HL-60 (cell line): ENCODE results near the gene BTBD6.

ENCODE experiments used
- DNase-seq, 2 experiments: peaks; one replicate each; pipeline ENCODE4 v3.0.0-alpha.2; 2010 to 2020; ENCODE audit warnings: low read depth in 1 of 2, low spot score in 1 of 2
- H3K27ac ChIP-seq: fragments of 250-450 bp; sonication (Bioruptor Pico); replicated peaks from 2 replicates; pipeline ENCODE4 v1.5.1; 2020; ENCODE audit warnings: mild to moderate bottlenecking, moderate library complexity
- H3K27me3 ChIP-seq: fragments of 250-450 bp; sonication (Bioruptor Pico); 2 replicates; pipeline ENCODE4 v1.5.1; 2021; ENCODE audit warnings: mild to moderate bottlenecking, moderate library complexity; ENCODE audit not compliant: insufficient read depth, poor library complexity, severe bottlenecking
- H3K4me3 ChIP-seq: replicated peaks from 2 replicates; pipeline ENCODE4 v1.5.1; 2011; ENCODE audit warnings: mild to moderate bottlenecking, control low read depth, low read length; ENCODE audit not compliant: insufficient read depth
- GABPA ChIP-seq: IDR thresholded peaks from 2 replicates; pipeline ENCODE4 v1.6.1; 2012; ENCODE audit warnings: low read depth
- POLR2AphosphoS5 ChIP-seq: IDR thresholded peaks from 2 replicates; pipeline ENCODE4 v1.6.1; 2012; ENCODE audit warnings: low read depth
- SPI1 ChIP-seq: IDR thresholded peaks from 2 replicates; pipeline ENCODE4 v1.6.1; 2012; ENCODE audit warnings: low read depth, mild to moderate bottlenecking, borderline replicate concordance
- TF ChIP-seq, protein P1 (sequence below): IDR thresholded peaks from one replicate; pipeline ENCODE4 v1.5.1; 2011; ENCODE audit warnings: low read length, control low read depth, inconsistent platforms; ENCODE audit not compliant: insufficient read depth
- TF ChIP-seq, protein P2 (sequence below): IDR thresholded peaks from 2 replicates; pipeline ENCODE4 v1.6.1; 2012; ENCODE audit warnings: low read depth; ENCODE audit not compliant: insufficient replicate concordance

Gene BTBD6

GRCh38 chr14:105281371-105282097 is 33.2 kb downstream of the BTBD6 start:
- H3K4me3 ChIP-seq, result no peak overlapping the region
- no peaks in the 10 kb centered on the region for H3K27me3 ChIP-seq
- peak in 1 of 2 experiments; percentile 28 for DNase-seq
- no peak for TF ChIP-seq POLR2AphosphoS5
- TF ChIP-seq, protein P1, sequence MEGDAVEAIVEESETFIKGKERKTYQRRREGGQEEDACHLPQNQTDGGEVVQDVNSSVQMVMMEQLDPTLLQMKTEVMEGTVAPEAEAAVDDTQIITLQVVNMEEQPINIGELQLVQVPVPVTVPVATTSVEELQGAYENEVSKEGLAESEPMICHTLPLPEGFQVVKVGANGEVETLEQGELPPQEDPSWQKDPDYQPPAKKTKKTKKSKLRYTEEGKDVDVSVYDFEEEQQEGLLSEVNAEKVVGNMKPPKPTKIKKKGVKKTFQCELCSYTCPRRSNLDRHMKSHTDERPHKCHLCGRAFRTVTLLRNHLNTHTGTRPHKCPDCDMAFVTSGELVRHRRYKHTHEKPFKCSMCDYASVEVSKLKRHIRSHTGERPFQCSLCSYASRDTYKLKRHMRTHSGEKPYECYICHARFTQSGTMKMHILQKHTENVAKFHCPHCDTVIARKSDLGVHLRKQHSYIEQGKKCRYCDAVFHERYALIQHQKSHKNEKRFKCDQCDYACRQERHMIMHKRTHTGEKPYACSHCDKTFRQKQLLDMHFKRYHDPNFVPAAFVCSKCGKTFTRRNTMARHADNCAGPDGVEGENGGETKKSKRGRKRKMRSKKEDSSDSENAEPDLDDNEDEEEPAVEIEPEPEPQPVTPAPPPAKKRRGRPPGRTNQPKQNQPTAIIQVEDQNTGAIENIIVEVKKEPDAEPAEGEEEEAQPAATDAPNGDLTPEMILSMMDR, result peak; percentile 67
- H3K27ac ChIP-seq, result no peak overlapping the region

- DNase-seq, result no peak
- TF ChIP-seq GABPA (no peak), POLR2AphosphoS5 (no peak), SPI1 (no peak)
- TF ChIP-seq, protein P1, result no peak
- TF ChIP-seq, protein P2, sequence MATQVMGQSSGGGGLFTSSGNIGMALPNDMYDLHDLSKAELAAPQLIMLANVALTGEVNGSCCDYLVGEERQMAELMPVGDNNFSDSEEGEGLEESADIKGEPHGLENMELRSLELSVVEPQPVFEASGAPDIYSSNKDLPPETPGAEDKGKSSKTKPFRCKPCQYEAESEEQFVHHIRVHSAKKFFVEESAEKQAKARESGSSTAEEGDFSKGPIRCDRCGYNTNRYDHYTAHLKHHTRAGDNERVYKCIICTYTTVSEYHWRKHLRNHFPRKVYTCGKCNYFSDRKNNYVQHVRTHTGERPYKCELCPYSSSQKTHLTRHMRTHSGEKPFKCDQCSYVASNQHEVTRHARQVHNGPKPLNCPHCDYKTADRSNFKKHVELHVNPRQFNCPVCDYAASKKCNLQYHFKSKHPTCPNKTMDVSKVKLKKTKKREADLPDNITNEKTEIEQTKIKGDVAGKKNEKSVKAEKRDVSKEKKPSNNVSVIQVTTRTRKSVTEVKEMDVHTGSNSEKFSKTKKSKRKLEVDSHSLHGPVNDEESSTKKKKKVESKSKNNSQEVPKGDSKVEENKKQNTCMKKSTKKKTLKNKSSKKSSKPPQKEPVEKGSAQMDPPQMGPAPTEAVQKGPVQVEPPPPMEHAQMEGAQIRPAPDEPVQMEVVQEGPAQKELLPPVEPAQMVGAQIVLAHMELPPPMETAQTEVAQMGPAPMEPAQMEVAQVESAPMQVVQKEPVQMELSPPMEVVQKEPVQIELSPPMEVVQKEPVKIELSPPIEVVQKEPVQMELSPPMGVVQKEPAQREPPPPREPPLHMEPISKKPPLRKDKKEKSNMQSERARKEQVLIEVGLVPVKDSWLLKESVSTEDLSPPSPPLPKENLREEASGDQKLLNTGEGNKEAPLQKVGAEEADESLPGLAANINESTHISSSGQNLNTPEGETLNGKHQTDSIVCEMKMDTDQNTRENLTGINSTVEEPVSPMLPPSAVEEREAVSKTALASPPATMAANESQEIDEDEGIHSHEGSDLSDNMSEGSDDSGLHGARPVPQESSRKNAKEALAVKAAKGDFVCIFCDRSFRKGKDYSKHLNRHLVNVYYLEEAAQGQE, result no peak
- no peak overlapping the region for H3K4me3 ChIP-seq
- no peak overlapping the region for H3K27ac ChIP-seq
- no peaks in the 10 kb centered on the region for H3K27me3 ChIP-seq
Observed at GRCh38 chr14:105282098-105282725, 33.9 kb downstream of the BTBD6 start.

- Histone ChIP-seq H3K27me3 (no peaks in the 10 kb centered on the region), H3K4me3 (no peak overlapping the region), H3K27ac (no peak overlapping the region)
- TF ChIP-seq POLR2AphosphoS5 (no peak), GABPA (no peak)
- TF ChIP-seq, protein P2, result no peak
- no peak for DNase-seq
Observed at GRCh38 chr14:105283028-105283427, 34.7 kb downstream of the BTBD6 start.

GRCh38 chr14:105283899-105284298 is 35.6 kb downstream of the BTBD6 start:
- Histone ChIP-seq H3K4me3 (no peak overlapping the region), H3K27me3 (no peaks in the 10 kb centered on the region), H3K27ac (no peak overlapping the region)
- no peak for DNase-seq
- TF ChIP-seq, protein P2, result no peak
